HG03571 (cell line): ENCODE results near the gene RXFP1.
A peak's percentile ranks its signal among the peaks of the same experiment; 100 is the strongest.
"Not testable (repeated sequence)": the region's sequence is repeated elsewhere in the genome, so short reads cannot be mapped to it uniquely, and the experiment has no call there.

Experiments used
- ATAC-seq: cut with Tn5 transposase; IDR thresholded peaks from one replicate; pipeline ENCODE4 v1.9.1; 2021; ENCODE audit not compliant: unreplicated experiment

The RXFP1 gene

GRCh38 chr4:158606969-158607368 is 85.3 kb downstream of the RXFP1 start:
- ATAC-seq: no peak

- ATAC-seq: no peak
Measured at GRCh38 chr4:158609116-158609515, 87.4 kb downstream of the RXFP1 start.

GRCh38 chr4:158610790-158611189 is 89.1 kb downstream of the RXFP1 start:
- peak; percentile 76 for ATAC-seq

GRCh38 chr4:158613046-158613445 is 91.4 kb downstream of the RXFP1 start:
- no peak for ATAC-seq

GRCh38 chr4:158617956-158618355 is 96.3 kb downstream of the RXFP1 start:
- no peak for ATAC-seq

- ATAC-seq: no peak
Measured at GRCh38 chr4:158621729-158622128, 100.0 kb downstream of the RXFP1 start.

- ATAC-seq: no peak
Measured at GRCh38 chr4:158622251-158622650, 100.6 kb downstream of the RXFP1 start.

- ATAC-seq: peak; percentile 93
Measured at GRCh38 chr4:158624889-158625478, 103.3 kb downstream of the RXFP1 start.

- no peak for ATAC-seq
Measured at GRCh38 chr4:158625544-158625943, 103.9 kb downstream of the RXFP1 start.

GRCh38 chr4:158630893-158631292 is 109.2 kb downstream of the RXFP1 start:
- no peak for ATAC-seq

GRCh38 chr4:158636619-158637018 is 114.9 kb downstream of the RXFP1 start:
- ATAC-seq: no peak

- ATAC-seq: no peak
Measured at GRCh38 chr4:158644356-158644755, 122.7 kb downstream of the RXFP1 start.

GRCh38 chr4:158644760-158645159 is 123.1 kb downstream of the RXFP1 start:
- no peak for ATAC-seq

- ATAC-seq: no peak
Measured at GRCh38 chr4:158649111-158649680, 127.5 kb downstream of the RXFP1 start.

GRCh38 chr4:158652920-158653319 is 131.2 kb downstream of the RXFP1 start:
- ATAC-seq: no peak

- ATAC-seq: no peak
Measured at GRCh38 chr4:158656439-158656838, 134.8 kb downstream of the RXFP1 start.

- no peak for ATAC-seq
Measured at GRCh38 chr4:158657291-158657690, 135.6 kb downstream of the RXFP1 start.

- ATAC-seq: not testable (repeated sequence)
Measured at GRCh38 chr4:158663255-158663654, 141.6 kb downstream of the RXFP1 start.

- ATAC-seq: not testable (repeated sequence)
Measured at GRCh38 chr4:158663707-158664625, 142.3 kb downstream of the RXFP1 start.

GRCh38 chr4:158664806-158665205 is 143.1 kb downstream of the RXFP1 start:
- no peak for ATAC-seq

GRCh38 chr4:158666892-158667291 is 145.2 kb downstream of the RXFP1 start:
- ATAC-seq: no peak

GRCh38 chr4:158667651-158668198 is 146.0 kb downstream of the RXFP1 start:
- ATAC-seq: no peak
